ENCODE measurements around the gene CALD1. TPM values are rescaled to one million over a fixed set of nuclear protein-coding genes. Genes with fewer than 3 reads are reported as not detected.

The CALD1 gene
- total and polyA plus RNA-seq, 9 donors, result 79.3 to 209 (median 128) TPM

DNA sequence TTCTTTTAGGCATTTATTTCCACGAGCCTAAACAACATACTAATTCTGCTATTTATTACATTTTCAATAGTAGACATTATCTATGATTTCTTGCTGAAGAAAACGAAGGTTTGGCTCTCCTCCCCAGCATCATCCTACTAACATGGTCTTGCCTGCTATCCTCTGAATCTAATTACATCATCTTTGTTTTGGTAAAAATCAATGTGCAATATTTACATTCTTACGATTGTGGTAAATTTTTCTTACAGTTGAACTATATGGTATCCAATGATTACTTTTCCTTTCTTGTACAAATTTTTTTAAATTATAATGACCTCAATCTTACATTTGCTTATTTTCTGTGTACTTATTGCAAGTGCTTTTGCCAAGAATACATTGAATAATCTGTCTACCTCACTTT lies 7.0 kb upstream of the CALD1 start:
- Histone ChIP-seq H3K4me1 (ENCODE audit: control insufficient read depth, insufficient read depth, low read length) (peaks cover 7% of the 10 kb centered on the region), H3K4me3 (ENCODE audit: low read length) (no peak overlapping the region), H3K27ac (ENCODE audit: low read length) (no peak overlapping the region), H3K9me3 (replicated peaks; ENCODE audit: control insufficient read depth, low read depth, low read length) (no peaks in the 10 kb centered on the region), H3K36me3 (ENCODE audit: control insufficient read depth, insufficient read depth, low read length) (no peaks in the 10 kb centered on the region), H3K27me3 (ENCODE audit: control insufficient read depth, insufficient read depth, low read length) (no peaks in the 10 kb centered on the region)
- no peak for DNase-seq
- no CpG with 5 or more reads among the region's 3 CpGs for WGBS (ENCODE audit: insufficient coverage)

DNA sequence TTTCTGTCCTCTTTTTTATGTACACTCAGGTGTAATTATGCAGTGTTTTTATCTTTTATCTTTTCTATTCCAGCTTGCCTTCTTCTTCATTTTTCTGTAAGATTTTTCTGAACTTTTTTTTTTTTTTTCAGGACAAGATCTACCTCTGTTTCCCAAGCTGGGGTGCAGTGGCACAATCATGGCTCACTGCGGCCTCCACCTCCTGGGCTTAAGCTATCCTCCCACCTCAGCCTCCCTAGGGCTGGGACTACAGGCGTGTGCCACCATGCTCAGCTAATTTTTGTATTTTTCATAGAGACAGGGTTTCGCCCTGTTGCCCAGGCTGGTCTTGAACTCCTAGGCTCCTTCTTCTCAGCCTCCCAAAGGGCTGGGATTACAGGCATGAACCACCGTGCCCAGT lies 6.3 kb upstream of the CALD1 start:
- Histone ChIP-seq H3K27ac (ENCODE audit: low read length) (no peak overlapping the region), H3K4me3 (ENCODE audit: low read length) (no peak overlapping the region), H3K4me1 (ENCODE audit: control insufficient read depth, insufficient read depth, low read length) (peaks cover 5% of the 10 kb centered on the region), H3K9me3 (replicated peaks; ENCODE audit: control insufficient read depth, low read depth, low read length) (no peaks in the 10 kb centered on the region), H3K36me3 (ENCODE audit: control insufficient read depth, insufficient read depth, low read length) (no peaks in the 10 kb centered on the region), H3K27me3 (ENCODE audit: control insufficient read depth, insufficient read depth, low read length) (no peaks in the 10 kb centered on the region)
- DNase-seq, result no peak
- WGBS (ENCODE audit: insufficient coverage), result 100% methylated on average over 1 of the region's 4 CpGs

DNA sequence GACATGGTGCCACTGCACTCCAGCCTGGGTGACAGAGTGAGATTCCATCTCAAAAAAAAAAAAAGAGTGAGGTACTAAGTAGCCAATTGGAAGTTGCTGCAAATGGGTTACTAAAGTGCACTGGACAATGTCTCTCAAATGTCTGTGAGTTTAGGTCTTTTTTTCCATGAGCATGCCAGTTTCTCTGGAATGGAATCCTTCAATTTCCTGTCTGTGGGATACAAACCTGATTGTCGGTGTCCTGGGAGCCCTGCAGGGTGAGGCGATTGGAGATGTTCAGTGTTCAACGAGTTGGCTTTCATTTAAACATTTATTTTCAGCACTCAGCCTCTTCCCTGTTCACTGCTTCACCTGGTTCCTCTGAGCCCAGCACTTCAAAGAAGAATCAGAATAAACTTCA lies 5.3 kb upstream of the CALD1 start:
- no peak overlapping the region for H3K27ac ChIP-seq (ENCODE audit: low read length)
- no peaks in the 10 kb centered on the region for H3K27me3 ChIP-seq (ENCODE audit: control insufficient read depth, insufficient read depth, low read length)
- H3K9me3 ChIP-seq (replicated peaks; ENCODE audit: control insufficient read depth, low read depth, low read length), result no peaks in the 10 kb centered on the region
- H3K36me3 ChIP-seq (ENCODE audit: control insufficient read depth, insufficient read depth, low read length), result no peaks in the 10 kb centered on the region
- no peak for DNase-seq
- H3K4me1 ChIP-seq (ENCODE audit: control insufficient read depth, insufficient read depth, low read length), result peaks cover 8% of the 10 kb centered on the region
- no peak overlapping the region for H3K4me3 ChIP-seq (ENCODE audit: low read length)
- WGBS (ENCODE audit: insufficient coverage), result 70% methylated on average over 2 of the region's 3 CpGs

DNA sequence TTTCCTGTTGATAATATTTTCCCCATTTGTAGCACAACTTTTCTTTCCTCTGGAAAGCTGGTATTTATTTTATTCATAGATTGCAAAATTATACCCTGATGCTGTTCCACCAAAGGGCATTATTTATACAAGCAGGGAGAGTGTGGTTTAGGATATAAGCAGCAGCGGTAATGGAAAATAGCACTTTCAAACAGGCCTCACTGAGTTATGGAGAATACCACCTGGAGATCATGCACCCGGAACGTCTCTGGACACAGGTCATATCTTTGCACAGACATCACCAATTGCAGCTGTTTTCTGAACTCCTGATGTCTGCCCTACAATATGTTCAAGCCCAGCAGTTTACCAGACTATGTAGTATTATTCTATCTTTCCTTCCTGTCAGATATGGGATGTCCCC lies 2.0 kb upstream of the CALD1 start:
- DNase-seq, result no peak
- Histone ChIP-seq H3K27ac (ENCODE audit: low read length) (no peak overlapping the region), H3K36me3 (ENCODE audit: control insufficient read depth, insufficient read depth, low read length) (no peaks in the 10 kb centered on the region), H3K9me3 (replicated peaks; ENCODE audit: control insufficient read depth, low read depth, low read length) (no peaks in the 10 kb centered on the region), H3K4me3 (ENCODE audit: low read length) (no peak overlapping the region), H3K27me3 (ENCODE audit: control insufficient read depth, insufficient read depth, low read length) (no peaks in the 10 kb centered on the region), H3K4me1 (ENCODE audit: control insufficient read depth, insufficient read depth, low read length) (peaks cover 8% of the 10 kb centered on the region)
- WGBS (ENCODE audit: insufficient coverage), result no CpG with 5 or more reads among the region's 3 CpGs

DNA sequence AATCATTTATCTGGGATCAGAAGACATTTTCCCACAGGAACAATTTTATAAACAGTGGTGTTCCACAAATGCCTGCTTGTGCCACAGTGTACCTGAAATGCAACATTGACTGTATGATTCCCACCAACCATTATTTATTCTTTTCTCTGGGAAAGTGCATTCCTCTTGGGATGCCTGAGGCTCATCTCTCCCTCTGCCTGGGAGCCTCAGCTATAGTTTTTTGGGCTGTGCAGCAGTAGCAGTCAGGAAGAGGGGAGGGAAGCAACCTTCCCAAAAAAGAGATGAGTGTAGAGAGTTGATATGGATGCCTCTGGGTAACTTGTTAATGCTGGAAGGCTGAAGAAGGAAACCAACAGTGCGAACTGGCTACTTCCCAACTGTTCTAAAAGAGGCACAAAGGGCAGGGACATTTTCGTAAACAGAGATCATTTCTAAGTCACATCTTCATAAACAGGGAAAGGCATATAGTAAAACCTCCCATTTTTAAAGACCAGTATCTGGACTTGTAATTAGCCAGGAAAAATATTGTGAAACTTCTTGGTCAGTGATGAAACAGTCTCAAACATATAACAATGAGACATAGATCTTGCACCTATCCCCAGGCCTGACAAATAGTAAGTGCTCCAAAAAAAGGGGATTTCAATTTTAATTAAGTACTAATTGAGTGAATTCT lies 1.4 kb upstream of the CALD1 start:
- Histone ChIP-seq H3K27me3 (ENCODE audit: control insufficient read depth, insufficient read depth, low read length) (no peaks in the 10 kb centered on the region), H3K9me3 (replicated peaks; ENCODE audit: control insufficient read depth, low read depth, low read length) (no peaks in the 10 kb centered on the region), H3K27ac (ENCODE audit: low read length) (peak overlapping the region; percentile 91), H3K36me3 (ENCODE audit: control insufficient read depth, insufficient read depth, low read length) (no peaks in the 10 kb centered on the region), H3K4me1 (ENCODE audit: control insufficient read depth, insufficient read depth, low read length) (peaks cover 8% of the 10 kb centered on the region), H3K4me3 (ENCODE audit: low read length) (no peak overlapping the region)
- DNase-seq, result no peak
- WGBS (ENCODE audit: insufficient coverage), result no CpG with 5 or more reads among the region's 2 CpGs

DNA sequence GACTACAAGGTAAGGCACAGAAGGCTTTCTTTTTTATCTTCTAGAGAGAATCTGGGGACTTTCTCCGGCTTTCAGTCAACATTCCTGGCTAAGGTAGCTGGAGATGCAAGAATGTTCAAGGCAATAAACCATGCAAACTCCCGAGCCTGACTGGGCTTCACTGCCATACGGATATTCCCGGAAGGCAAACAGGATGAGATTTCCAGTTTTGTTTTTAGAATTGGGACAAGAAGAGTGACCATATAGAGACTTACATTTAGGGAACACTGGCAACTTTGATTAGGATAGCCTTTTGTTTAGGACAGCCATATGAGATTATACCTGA lies 269 bp downstream of the CALD1 start:
- H3K27ac ChIP-seq (ENCODE audit: low read length), result peak overlapping the region; percentile 91

DNA sequence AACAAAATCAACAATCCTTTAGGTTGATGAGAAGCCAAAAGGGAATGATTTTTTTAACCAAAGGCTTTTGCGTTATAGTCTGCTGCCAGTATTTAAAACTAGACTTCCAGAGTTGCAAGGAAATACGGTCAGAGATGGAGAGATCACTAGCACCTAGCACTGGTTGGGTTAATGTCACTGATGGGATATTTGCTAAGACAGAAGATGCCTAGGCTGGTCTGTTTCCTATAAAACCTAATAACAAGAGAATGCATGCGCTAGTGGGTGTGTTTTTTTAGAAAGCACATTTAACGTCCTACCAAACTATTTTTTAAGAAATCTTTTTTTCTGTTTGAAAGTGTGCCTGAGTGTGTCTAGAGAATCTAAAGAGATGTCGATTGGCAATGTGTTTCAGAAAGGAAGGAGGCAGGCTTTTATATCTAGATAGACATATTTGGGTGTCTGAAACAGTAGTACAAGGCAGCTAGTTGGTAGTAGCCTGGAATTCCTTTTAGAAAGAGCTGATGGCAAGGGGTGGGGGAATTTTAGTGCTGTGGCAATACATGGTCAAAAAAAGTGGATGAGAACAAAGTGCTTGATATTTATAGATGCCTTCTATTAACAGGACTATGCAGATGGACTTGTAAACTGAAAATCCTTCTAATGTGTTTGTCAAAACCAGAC lies 863 bp downstream of the CALD1 start:
- no peaks in the 10 kb centered on the region for H3K9me3 ChIP-seq (replicated peaks; ENCODE audit: control insufficient read depth, low read depth, low read length)
- 0% methylated on average over 1 of the region's 5 CpGs for WGBS (ENCODE audit: insufficient coverage)
- peaks cover 2% of the 10 kb centered on the region for H3K36me3 ChIP-seq (ENCODE audit: control insufficient read depth, insufficient read depth, low read length)
- peaks cover 8% of the 10 kb centered on the region for H3K4me1 ChIP-seq (ENCODE audit: control insufficient read depth, insufficient read depth, low read length)
- peak overlapping the region; percentile 91 for H3K27ac ChIP-seq (ENCODE audit: low read length)
- peak overlapping the region; percentile 41 for H3K4me3 ChIP-seq (ENCODE audit: low read length)
- DNase-seq, result peak; percentile 63
- no peaks in the 10 kb centered on the region for H3K27me3 ChIP-seq (ENCODE audit: control insufficient read depth, insufficient read depth, low read length)

More for the DNA sequence above, 269 bp downstream of the CALD1 start:
- 0% methylated on average over 3 of the region's 4 CpGs for WGBS (ENCODE audit: insufficient coverage)
- no peaks in the 10 kb centered on the region for H3K9me3 ChIP-seq (replicated peaks; ENCODE audit: control insufficient read depth, low read depth, low read length)
- H3K27me3 ChIP-seq (ENCODE audit: control insufficient read depth, insufficient read depth, low read length), result no peaks in the 10 kb centered on the region
- H3K36me3 ChIP-seq (ENCODE audit: control insufficient read depth, insufficient read depth, low read length), result peaks cover 2% of the 10 kb centered on the region
- H3K4me3 ChIP-seq (ENCODE audit: low read length), result peak overlapping the region; percentile 41
- peaks cover 8% of the 10 kb centered on the region for H3K4me1 ChIP-seq (ENCODE audit: control insufficient read depth, insufficient read depth, low read length)
- DNase-seq, result no peak

DNA sequence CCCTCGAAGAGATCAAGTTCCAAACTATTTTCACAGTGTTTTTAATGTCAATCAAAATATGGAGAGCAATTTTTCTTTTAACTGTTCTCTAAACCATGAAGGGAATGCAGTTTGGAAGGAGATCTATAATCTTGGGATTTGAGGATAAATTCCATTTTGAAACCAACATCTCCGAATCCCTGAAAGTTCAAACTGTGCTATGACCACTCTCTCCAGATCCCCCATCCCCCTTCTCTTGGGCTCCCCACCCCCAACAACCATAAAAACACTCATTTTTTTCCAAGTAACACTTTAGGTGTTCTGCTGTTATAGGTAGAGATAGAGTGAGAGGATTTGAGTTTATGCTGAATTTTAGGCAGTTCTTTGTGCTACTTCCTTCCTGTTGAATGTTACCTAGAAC lies 1.7 kb downstream of the CALD1 start:
- no peak for DNase-seq
- no peaks in the 10 kb centered on the region for H3K9me3 ChIP-seq (replicated peaks; ENCODE audit: control insufficient read depth, low read depth, low read length)
- no peaks in the 10 kb centered on the region for H3K27me3 ChIP-seq (ENCODE audit: control insufficient read depth, insufficient read depth, low read length)
- no CpG with 5 or more reads among the region's 2 CpGs for WGBS (ENCODE audit: insufficient coverage)
- H3K36me3 ChIP-seq (ENCODE audit: control insufficient read depth, insufficient read depth, low read length), result peaks cover 2% of the 10 kb centered on the region
- H3K4me3 ChIP-seq (ENCODE audit: low read length), result peak overlapping the region; percentile 41
- H3K27ac ChIP-seq (ENCODE audit: low read length), result peak overlapping the region; percentile 91
- H3K4me1 ChIP-seq (ENCODE audit: control insufficient read depth, insufficient read depth, low read length), result peaks cover 8% of the 10 kb centered on the region

DNA sequence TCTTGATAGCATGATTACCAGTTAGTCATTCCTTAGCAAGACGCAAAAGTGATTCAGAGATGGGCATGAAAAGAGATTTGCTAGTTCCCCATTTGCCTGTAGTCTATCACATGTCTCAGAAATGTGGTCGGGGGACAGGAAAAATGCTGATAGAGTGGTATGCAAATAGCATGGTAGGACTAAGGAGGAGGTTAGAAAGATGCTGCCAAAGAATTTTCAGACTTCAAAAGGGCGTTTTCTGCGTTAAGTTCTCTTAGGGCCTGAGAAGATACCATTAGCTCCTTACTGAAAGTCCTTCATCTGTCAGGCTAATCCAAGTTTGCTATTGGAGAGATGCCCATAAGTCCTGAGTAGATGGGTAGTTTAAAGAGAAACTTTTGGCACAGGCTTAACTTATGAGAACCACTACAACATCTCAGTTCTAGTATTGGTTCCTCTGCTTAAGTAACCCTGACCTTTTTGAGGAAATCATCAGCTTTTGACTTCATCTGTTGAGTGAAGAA lies 2.7 kb downstream of the CALD1 start:
- H3K4me1 ChIP-seq (ENCODE audit: control insufficient read depth, insufficient read depth, low read length), result peaks cover 8% of the 10 kb centered on the region
- H3K4me3 ChIP-seq (ENCODE audit: low read length), result no peak overlapping the region
- no peaks in the 10 kb centered on the region for H3K27me3 ChIP-seq (ENCODE audit: control insufficient read depth, insufficient read depth, low read length)
- H3K9me3 ChIP-seq (replicated peaks; ENCODE audit: control insufficient read depth, low read depth, low read length), result no peaks in the 10 kb centered on the region
- H3K36me3 ChIP-seq (ENCODE audit: control insufficient read depth, insufficient read depth, low read length), result peaks cover 2% of the 10 kb centered on the region
- DNase-seq, result no peak
- WGBS (ENCODE audit: insufficient coverage), result 90% methylated on average over 3 of the region's 4 CpGs
- no peak overlapping the region for H3K27ac ChIP-seq (ENCODE audit: low read length)

DNA sequence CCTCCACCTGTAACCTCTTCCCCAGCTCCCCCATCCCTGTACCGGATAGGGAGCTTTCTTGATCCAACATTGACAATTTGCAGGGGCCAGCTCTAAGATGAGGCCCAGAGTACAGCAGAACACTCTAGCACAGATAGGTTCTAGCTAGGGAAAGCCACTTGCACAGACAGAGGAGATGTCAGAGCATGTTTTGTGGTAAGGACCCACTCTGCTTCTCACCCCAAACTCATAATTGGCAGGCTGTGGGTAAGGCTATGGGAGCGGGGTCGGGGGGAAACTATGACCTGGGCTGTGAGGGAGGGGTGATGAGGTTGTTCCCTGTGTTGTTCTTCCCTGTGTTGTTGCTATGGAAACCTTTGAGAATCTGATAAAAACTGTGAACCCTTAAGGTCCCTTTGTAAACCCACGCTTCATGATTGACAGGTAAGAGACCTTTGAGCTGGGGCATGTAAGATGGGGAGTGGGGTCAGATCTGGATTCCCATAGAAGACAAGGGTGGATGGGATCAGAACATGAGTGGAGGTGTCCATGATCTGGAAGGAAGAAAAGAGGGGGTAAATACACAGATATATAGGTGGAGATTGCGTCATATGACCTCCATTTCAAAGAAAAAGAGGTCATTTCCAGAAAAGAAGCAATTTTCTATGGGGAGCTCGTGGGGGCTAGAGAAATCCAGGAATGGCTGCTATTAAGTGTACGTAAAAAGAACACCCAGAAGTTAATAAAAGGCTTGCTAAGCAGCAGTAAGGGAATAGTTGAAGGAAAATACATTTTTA lies 4.0 kb downstream of the CALD1 start:
- Histone ChIP-seq H3K27me3 (ENCODE audit: control insufficient read depth, insufficient read depth, low read length) (no peaks in the 10 kb centered on the region), H3K4me1 (ENCODE audit: control insufficient read depth, insufficient read depth, low read length) (peaks cover 7% of the 10 kb centered on the region), H3K27ac (ENCODE audit: low read length) (no peak overlapping the region), H3K4me3 (ENCODE audit: low read length) (no peak overlapping the region), H3K36me3 (ENCODE audit: control insufficient read depth, insufficient read depth, low read length) (peaks cover 2% of the 10 kb centered on the region), H3K9me3 (replicated peaks; ENCODE audit: control insufficient read depth, low read depth, low read length) (no peaks in the 10 kb centered on the region)
- WGBS (ENCODE audit: insufficient coverage), result 81% methylated on average over 4 of the region's 7 CpGs
- no peak for DNase-seq
